ENCODE data around the gene CHAC1. TPM values are rescaled to one million over a fixed set of nuclear protein-coding genes. Genes with fewer than 3 reads are reported as not detected.

The CHAC1 gene
- total RNA-seq, 1 experiment from 2014 or later, result 48.7 TPM

DNA sequence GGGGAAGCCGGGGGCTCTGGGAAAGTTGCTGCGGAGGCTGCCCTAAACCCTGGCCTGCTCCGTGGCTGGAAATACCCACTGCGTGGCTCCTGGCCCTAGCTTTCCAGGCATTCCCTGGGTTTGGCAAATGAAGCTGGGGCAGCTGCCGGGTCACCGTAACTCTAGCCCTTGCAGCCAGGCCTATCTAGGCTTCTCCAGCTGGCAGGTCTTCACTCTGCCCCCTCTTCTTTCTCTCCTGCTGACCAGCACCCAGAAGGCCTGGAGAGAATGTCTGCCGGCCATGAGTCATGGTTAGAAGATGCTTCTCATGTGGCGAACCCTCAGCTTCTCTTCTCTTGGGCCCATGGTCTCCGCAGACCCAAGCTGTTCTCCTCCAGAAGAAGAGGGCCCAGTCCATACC, 29.7 kb upstream of the CHAC1 start:
- Histone ChIP-seq H4K5ac (ENCODE audit: insufficient read length, low read depth, low read length) (no peak overlapping the region), H2BK20ac (ENCODE audit: low read depth, low read length, poor library complexity, severe bottlenecking) (no peak overlapping the region), H2BK120ac (ENCODE audit: low read depth, low read length, poor library complexity, severe bottlenecking) (no peak overlapping the region), H3K56ac (ENCODE audit: insufficient read length, low read depth, low read length) (no peak overlapping the region), H2BK15ac (ENCODE audit: low read depth, low read length) (no peak overlapping the region), H3K4me2 (ENCODE audit: insufficient read depth, insufficient read length, low read length) (no peak overlapping the region), H3K4ac (ENCODE audit: low read depth, low read length) (no peak overlapping the region), H2AFZ (ENCODE audit: low read length) (no peak overlapping the region), H2BK12ac (ENCODE audit: insufficient read length, low read depth, low read length) (no peak overlapping the region), H3K79me2 (ENCODE audit: insufficient read depth, low read length) (no peaks in the 10 kb centered on the region), H3K9me3 (ENCODE audit: control insufficient read depth, low read depth, low read length) (no peaks in the 10 kb centered on the region), H2AK5ac (ENCODE audit: insufficient read length, low read length) (no peak overlapping the region), H3K9ac (ENCODE audit: extremely low read depth, insufficient read length, low read length) (no peak overlapping the region), H4K8ac (replicated peaks; ENCODE audit: insufficient read length, low read depth, low read length) (no peak overlapping the region), H3K14ac (ENCODE audit: insufficient read depth, low read length) (no peak overlapping the region), H3K79me1 (ENCODE audit: insufficient read depth, low read depth, low read length, poor library complexity, severe bottlenecking) (no peaks in the 10 kb centered on the region), H2BK5ac (ENCODE audit: insufficient read length, low read length) (no peak overlapping the region), H4K20me1 (ENCODE audit: control insufficient read depth, insufficient read depth, insufficient read length) (no peaks in the 10 kb centered on the region), H3K23me2 (ENCODE audit: insufficient read length, low read depth, low read length, poor library complexity, severe bottlenecking) (peaks cover 15% of the 10 kb centered on the region), H3T11ph (ENCODE audit: low read length) (no peak overlapping the region), H3K27me3 (ENCODE audit: insufficient read depth, low read length) (peaks cover 43% of the 10 kb centered on the region), H3K18ac (ENCODE audit: insufficient read length, low read depth, low read length) (no peak overlapping the region), H3K27ac (ENCODE audit: insufficient read length, low read depth, low read length) (no peak overlapping the region), H4K91ac (ENCODE audit: insufficient read length, low read depth, low read length) (no peak overlapping the region), H3K4me1 (ENCODE audit: insufficient read depth, low read length) (peaks cover 3% of the 10 kb centered on the region; the same call in 1 of the 2 replicates), H3K23ac (ENCODE audit: insufficient read length, low read depth, low read length) (no peak overlapping the region)
- H3K27me3 Mint-ChIP-seq (ENCODE audit: low read depth), result peaks cover 100% of the 10 kb centered on the region
- TF ChIP-seq, protein P1, sequence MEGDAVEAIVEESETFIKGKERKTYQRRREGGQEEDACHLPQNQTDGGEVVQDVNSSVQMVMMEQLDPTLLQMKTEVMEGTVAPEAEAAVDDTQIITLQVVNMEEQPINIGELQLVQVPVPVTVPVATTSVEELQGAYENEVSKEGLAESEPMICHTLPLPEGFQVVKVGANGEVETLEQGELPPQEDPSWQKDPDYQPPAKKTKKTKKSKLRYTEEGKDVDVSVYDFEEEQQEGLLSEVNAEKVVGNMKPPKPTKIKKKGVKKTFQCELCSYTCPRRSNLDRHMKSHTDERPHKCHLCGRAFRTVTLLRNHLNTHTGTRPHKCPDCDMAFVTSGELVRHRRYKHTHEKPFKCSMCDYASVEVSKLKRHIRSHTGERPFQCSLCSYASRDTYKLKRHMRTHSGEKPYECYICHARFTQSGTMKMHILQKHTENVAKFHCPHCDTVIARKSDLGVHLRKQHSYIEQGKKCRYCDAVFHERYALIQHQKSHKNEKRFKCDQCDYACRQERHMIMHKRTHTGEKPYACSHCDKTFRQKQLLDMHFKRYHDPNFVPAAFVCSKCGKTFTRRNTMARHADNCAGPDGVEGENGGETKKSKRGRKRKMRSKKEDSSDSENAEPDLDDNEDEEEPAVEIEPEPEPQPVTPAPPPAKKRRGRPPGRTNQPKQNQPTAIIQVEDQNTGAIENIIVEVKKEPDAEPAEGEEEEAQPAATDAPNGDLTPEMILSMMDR (conservative IDR thresholded peaks at IDR 0.05), result no peak
- no peak overlapping the region; a peak in 1 of 7 replicates for H3K27ac Mint-ChIP-seq
- DNase-seq, result no peak
- H3K9me3 Mint-ChIP-seq, result peaks cover 3% of the 10 kb centered on the region in 2 experiments; a peak in 4 of 5 replicates
- peaks cover 13 to 17% of the 10 kb centered on the region in 2 experiments for H3K4me1 Mint-ChIP-seq
- WGBS (ENCODE audit: extremely low coverage, insufficient read length, low lambda C conversion rate), result no CpG with 5 or more reads among the region's 9 CpGs
- H3K36me3 Mint-ChIP-seq (ENCODE audit: insufficient read depth in 1 of 3, low read depth in 3 of 3), result no peaks in the 10 kb centered on the region; a peak in 1 of 7 replicates
- H3K4me3 Mint-ChIP-seq, result no peak overlapping the region

All from H9 (cell line).